ENCODE results near the gene SGSM1. TPM values are rescaled to one million over a fixed set of nuclear protein-coding genes. Genes with fewer than 3 reads are reported as not detected.

SGSM1 gene
- total and polyA plus RNA-seq, 2 of the 4 experiments (the other 2 are of a cell fraction), result not detected

GRCh38 chr22:24894998-24895397 lies 89.0 kb downstream of the SGSM1 start:
- Histone ChIP-seq H3K23ac (ENCODE audit: low read depth, low read length) (no peak overlapping the region), H3K4me1 (ENCODE audit: control insufficient read depth, insufficient read depth, low read length) (no peaks in the 10 kb centered on the region), H3K4me3 (ENCODE audit: insufficient read depth, low read depth, low read length) (no peak overlapping the region), H2BK120ac (ENCODE audit: low read depth, low read length) (no peak overlapping the region), H3K9me3 (ENCODE audit: control insufficient read depth, insufficient read depth, low read length) (no peaks in the 10 kb centered on the region), H2BK5ac (ENCODE audit: low read depth, low read length, poor library complexity, severe bottlenecking) (no peak overlapping the region), H3K79me1 (ENCODE audit: low read depth in 1 of 2, low read length in 2 of 2) (no peaks in the 10 kb centered on the region), H4K5ac (ENCODE audit: low read depth, low read length) (no peak overlapping the region), H3K56ac (ENCODE audit: extremely low read depth, insufficient read depth, low read length) (no peak overlapping the region), H2BK20ac (ENCODE audit: low read depth, low read length) (no peak overlapping the region), H2AFZ (replicated peaks; ENCODE audit: low read length, poor library complexity) (no peak overlapping the region), H3K9ac (ENCODE audit: low read depth, low read length) (no peak overlapping the region), H3K4ac (ENCODE audit: low read depth, low read length) (no peak overlapping the region), H2AK9ac (replicated peaks; ENCODE audit: low read depth, low read length, poor library complexity) (no peak overlapping the region), H3K4me2 (ENCODE audit: low read depth, low read length) (no peak overlapping the region), H3K9me1 (ENCODE audit: insufficient read depth, low read length) (no peaks in the 10 kb centered on the region), H3K27me3 (ENCODE audit: control insufficient read depth, insufficient read depth, low read length) (no peaks in the 10 kb centered on the region; the same call in 1 of the 2 replicates), H4K8ac (ENCODE audit: low read depth in 2 of 2, low read length in 2 of 2) (no peak overlapping the region), H2AK5ac (ENCODE audit: low read depth, low read length) (no peak overlapping the region), H3K18ac (ENCODE audit: low read depth, low read length) (no peak overlapping the region), H3K27ac (ENCODE audit: insufficient read depth, low read length) (no peak overlapping the region), H2BK15ac (ENCODE audit: low read depth, low read length) (no peak overlapping the region), H3K14ac (replicated peaks; ENCODE audit: low read depth, low read length) (no peak overlapping the region), H3K36me3 (ENCODE audit: control insufficient read depth, insufficient read depth, low read length) (no peaks in the 10 kb centered on the region), H4K20me1 (ENCODE audit: insufficient read depth, low read length) (no peaks in the 10 kb centered on the region), H4K91ac (ENCODE audit: insufficient read depth, low read depth, low read length) (no peak overlapping the region)
- no CpG with 5 or more reads among the region's 7 CpGs for WGBS, 2 experiments (ENCODE audit: extremely low coverage in 2 of 2, insufficient read length in 1 of 2)
- intact Hi-C loops (cut with micrococcal nuclease), result no loop called here
- ChIA-PET CTCF (no interaction called here), POLR2A (ENCODE audit: unreplicated experiment) (no interaction called here)
- no TSS peak for BruUV-seq (replicated peaks)
- dilution Hi-C loops (cut with HindIII; ENCODE audit: low sequenced_read_pairs, unreplicated experiment), result no loop called here
- TF ChIP-seq POLR2A (IDR thresholded peaks at IDR 0.05; ENCODE audit: low read depth, low read length) (no peak), BHLHE40 (IDR thresholded peaks at IDR 0.05; ENCODE audit: low read depth, low read length) (no peak), MAZ (IDR thresholded peaks at IDR 0.05; ENCODE audit: borderline replicate concordance, low read depth, low read length) (no peak), CTCF (conservative IDR thresholded peaks at IDR 0.05; ENCODE audit: low read depth, low read length) (no peak), CHD1 (IDR thresholded peaks at IDR 0.05; ENCODE audit: low read depth, low read length) (no peak), NFE2L2 (IDR thresholded peaks at IDR 0.05; ENCODE audit: low read depth, low read length) (no peak), MAFK (IDR thresholded peaks at IDR 0.05; ENCODE audit: low read depth, low read length) (no peak), CEBPB (IDR thresholded peaks at IDR 0.05; ENCODE audit: low read depth, low read length) (no peak), FOS (IDR thresholded peaks at IDR 0.05; ENCODE audit: low read depth, low read length) (no peak), RFX5 (IDR thresholded peaks at IDR 0.05; ENCODE audit: low read depth, low read length) (no peak)
- ATAC-seq (ENCODE audit: low read depth), result peak; percentile 24; the same call in 1 of the 2 replicates
- in situ Hi-C loops (cut with MboI; ENCODE audit: low sequenced_read_pairs), result no loop called here
- no peak for DNase-seq

Data from IMR-90 (cell line).